Tibial nerve (tissue), 4 donors: ENCODE results near the gene TENM4. TPM values are rescaled to one million over a fixed set of nuclear protein-coding genes. Genes with fewer than 3 reads are reported as not detected.

ENCODE experiments used
- DNase-seq, 2 donors: peaks; one replicate each; pipeline ENCODE4 v3.0.0-alpha.2; 2019; ENCODE audit warnings: low spot score in 2 of 2
- H3K27ac ChIP-seq, 4 donors: fragments of 200-600 bp; sonication (generic) in 3 of 4; one replicate each; pipeline ENCODE4 v1.5.1; 2017 to 2019; ENCODE audit warnings: mild to moderate bottlenecking in 1 of 4
- H3K27me3 ChIP-seq, 2 donors: fragments of 200-600 bp; sonication (generic) in 1 of 2; one replicate each; pipeline versions ENCODE4 v1.5.1 to v1.6.0; 2017 to 2019
- H3K36me3 ChIP-seq, 3 donors: fragments of 200-600 bp; sonication (generic); one replicate each; pipeline ENCODE4 v1.5.1; 2018 to 2019
- H3K4me1 ChIP-seq, 4 donors: fragments of 200-600 bp; sonication (generic) in 3 of 4; one replicate each; pipeline ENCODE4 v1.5.1; 2017 to 2019
- H3K4me3 ChIP-seq, 4 donors: fragments of 200-600 bp; sonication (generic) in 3 of 4; one replicate each; pipeline ENCODE4 v1.5.1; 2017 to 2019; ENCODE audit warnings: mild to moderate bottlenecking in 1 of 4, moderate library complexity in 1 of 4
- H3K9me3 ChIP-seq, 4 donors: fragments of 200-600 bp; sonication (generic) in 3 of 4; one replicate each; pipeline ENCODE4 v1.5.1; 2017 to 2019
- EP300 ChIP-seq, 2 donors: sonication (generic); formaldehyde crosslinking; IDR thresholded peaks; one replicate each; pipeline ENCODE4 v1.6.1; 2017; ENCODE audit warnings: antibody characterized with exemption in 2 of 2, mild to moderate bottlenecking in 1 of 2
- POLR2A ChIP-seq, 2 donors: fragments of 450-650 bp; IDR thresholded peaks; one replicate each; pipeline ENCODE4 v1.6.1; 2017; ENCODE audit warnings: antibody characterized with exemption in 2 of 2, mild to moderate bottlenecking in 2 of 2, moderate library complexity in 2 of 2
- WGBS, 2 donors: methylation state at CpG; one replicate each; pipeline ENCODE4 v1.1.5; 2018; 5-methylcytosine and 5-hydroxymethylcytosine counted together
- small RNA-seq: library from RNA; depleted of rRNA; stranded (forward); fragments of <200 nt; gene quantifications from one replicate; pipeline ENCODE3, GENCODE V24; 2016
- total RNA-seq, 4 donors: library from RNA; depleted of rRNA; stranded (reverse); fragments of >200 nt; gene quantifications; one replicate each; pipeline ENCODE4 v1.1.0, GENCODE V29; 2016
- TF ChIP-seq, protein P1 (sequence below), 5 experiments: fragments of 200-600 bp in 3 of 5; fragments of 450-650 bp in 2 of 5; sonication (generic) in 3 of 5; IDR thresholded peaks; one replicate each; pipeline ENCODE4 v1.5.1; 2016 to 2019; ENCODE audit warnings: antibody characterized with exemption in 5 of 5, mild to moderate bottlenecking in 3 of 5, moderate library complexity in 2 of 5

Gene TENM4
- total RNA-seq, 4 donors from 2014 or later = 15.3 to 36.3 (median 19.6) TPM

DNA sequence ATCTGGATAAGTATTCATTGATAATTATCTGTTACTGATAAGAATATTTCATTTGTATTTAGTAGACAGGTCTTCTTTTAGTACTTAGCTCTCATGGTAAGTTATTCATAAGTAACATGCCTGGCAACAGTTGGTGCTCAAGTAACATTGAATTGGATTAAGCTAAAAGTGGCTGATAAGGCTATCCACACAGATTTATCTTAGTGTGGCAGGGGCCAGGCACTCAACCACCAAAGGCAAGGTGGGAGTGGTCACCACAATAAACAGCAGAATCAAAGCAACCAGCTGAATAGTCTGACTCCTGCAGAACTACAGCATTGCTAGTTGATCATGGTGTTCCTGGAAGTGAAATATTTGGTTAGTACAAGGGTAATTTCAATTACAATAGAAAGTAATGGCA is 833.1 kb downstream of the TENM4 start:
- no peak overlapping the region for H3K27ac ChIP-seq
- DNase-seq = no peak
- H3K36me3 ChIP-seq = no peaks in the 10 kb centered on the region
- H3K27me3 ChIP-seq = no peaks in the 10 kb centered on the region
- H3K4me1 ChIP-seq = no peaks in the 10 kb centered on the region
- peaks cover 0 to 7% (median 0%) of the 10 kb centered on the region in 4 donors for H3K9me3 ChIP-seq
- no peak for TF ChIP-seq EP300 (IDR thresholded peaks at IDR 0.05)
- no peak for TF ChIP-seq POLR2A (IDR thresholded peaks at IDR 0.05)
- TF ChIP-seq, protein P1, sequence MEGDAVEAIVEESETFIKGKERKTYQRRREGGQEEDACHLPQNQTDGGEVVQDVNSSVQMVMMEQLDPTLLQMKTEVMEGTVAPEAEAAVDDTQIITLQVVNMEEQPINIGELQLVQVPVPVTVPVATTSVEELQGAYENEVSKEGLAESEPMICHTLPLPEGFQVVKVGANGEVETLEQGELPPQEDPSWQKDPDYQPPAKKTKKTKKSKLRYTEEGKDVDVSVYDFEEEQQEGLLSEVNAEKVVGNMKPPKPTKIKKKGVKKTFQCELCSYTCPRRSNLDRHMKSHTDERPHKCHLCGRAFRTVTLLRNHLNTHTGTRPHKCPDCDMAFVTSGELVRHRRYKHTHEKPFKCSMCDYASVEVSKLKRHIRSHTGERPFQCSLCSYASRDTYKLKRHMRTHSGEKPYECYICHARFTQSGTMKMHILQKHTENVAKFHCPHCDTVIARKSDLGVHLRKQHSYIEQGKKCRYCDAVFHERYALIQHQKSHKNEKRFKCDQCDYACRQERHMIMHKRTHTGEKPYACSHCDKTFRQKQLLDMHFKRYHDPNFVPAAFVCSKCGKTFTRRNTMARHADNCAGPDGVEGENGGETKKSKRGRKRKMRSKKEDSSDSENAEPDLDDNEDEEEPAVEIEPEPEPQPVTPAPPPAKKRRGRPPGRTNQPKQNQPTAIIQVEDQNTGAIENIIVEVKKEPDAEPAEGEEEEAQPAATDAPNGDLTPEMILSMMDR (IDR thresholded peaks at IDR 0.05) = no peak
- no peak overlapping the region for H3K4me3 ChIP-seq

DNA sequence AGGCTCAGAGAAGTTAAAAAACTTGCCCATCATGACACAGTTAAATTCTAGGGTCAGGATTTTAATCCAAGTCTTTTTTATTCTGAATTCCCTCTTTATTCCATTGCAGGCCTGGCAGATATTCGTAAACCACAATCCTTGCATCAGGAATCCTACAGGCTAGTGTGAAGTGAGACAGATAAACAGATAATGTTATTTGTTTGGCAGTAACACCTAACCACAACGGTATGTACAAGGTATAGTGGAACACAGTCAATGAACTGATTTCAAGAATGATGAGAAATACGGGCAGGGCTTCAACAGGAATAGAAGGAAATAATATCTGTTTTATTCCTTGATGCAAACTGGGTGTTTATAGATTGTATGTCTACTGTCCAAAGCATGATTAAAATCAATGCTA is 834.2 kb downstream of the TENM4 start:
- no peak overlapping the region for H3K4me3 ChIP-seq
- 58 to 72% methylated on average over 3 of the region's 3 CpGs for WGBS, 2 donors

DNA sequence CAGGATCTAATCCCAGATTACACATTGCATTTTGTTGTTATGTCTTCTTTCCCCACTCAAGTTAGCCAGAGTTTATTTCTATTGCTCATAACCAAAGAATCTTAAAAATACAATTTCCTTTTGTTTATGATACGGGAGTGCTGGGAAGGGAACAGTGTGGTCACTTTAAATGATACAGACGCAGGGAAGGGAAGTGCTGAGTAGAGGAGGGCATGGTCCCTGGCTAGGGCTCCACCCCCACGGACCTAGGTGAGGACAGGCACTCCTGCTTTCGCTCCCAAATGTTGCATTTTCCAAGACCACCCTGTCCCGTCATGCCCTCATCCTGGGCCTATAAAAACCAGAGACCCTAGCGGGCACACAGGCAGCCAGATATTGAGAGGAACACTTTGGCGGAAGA is 835.5 kb downstream of the TENM4 start:
- Histone ChIP-seq H3K9me3 (peaks cover 0 to 10% (median 0%) of the 10 kb centered on the region in 4 donors), H3K27ac (no peak overlapping the region), H3K4me3 (no peak overlapping the region), H3K27me3 (no peaks in the 10 kb centered on the region), H3K36me3 (no peaks in the 10 kb centered on the region), H3K4me1 (no peaks in the 10 kb centered on the region)
- TF ChIP-seq, protein P1 (IDR thresholded peaks at IDR 0.05) = no peak
- TF ChIP-seq EP300 (IDR thresholded peaks at IDR 0.05) (no peak), POLR2A (IDR thresholded peaks at IDR 0.05) (no peak)
- DNase-seq = no peak
- WGBS, 2 donors = 69 to 71% methylated on average over 7 of the region's 7 CpGs

More for the DNA sequence above, 834.2 kb downstream of the TENM4 start:
- Histone ChIP-seq H3K4me1 (no peaks in the 10 kb centered on the region), H3K27ac (no peak overlapping the region), H3K9me3 (peaks cover 0 to 10% (median 0%) of the 10 kb centered on the region in 4 donors), H3K27me3 (no peaks in the 10 kb centered on the region), H3K36me3 (no peaks in the 10 kb centered on the region)
- TF ChIP-seq EP300 (IDR thresholded peaks at IDR 0.05) (no peak), POLR2A (IDR thresholded peaks at IDR 0.05) (no peak)
- TF ChIP-seq, protein P1 (IDR thresholded peaks at IDR 0.05) = no peak
- no peak for DNase-seq

DNA sequence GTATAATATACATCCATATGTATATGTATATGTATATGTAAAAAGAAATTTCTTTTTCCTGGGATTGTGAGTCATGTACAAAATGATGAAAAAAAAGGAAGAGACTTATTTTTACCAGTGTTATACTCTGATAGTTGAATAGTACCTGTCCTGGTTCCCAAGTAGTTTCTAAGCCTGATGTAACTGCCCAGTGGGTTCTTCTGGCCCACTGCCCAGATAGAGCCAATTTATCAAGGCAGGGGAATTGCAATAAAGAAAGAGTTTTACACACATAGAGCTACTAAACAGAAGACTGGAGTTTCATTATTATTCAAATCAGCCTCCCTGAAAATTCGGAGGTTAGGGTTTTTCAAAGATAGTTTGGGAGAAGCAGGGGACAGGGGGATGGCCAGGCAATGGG is 837.0 kb downstream of the TENM4 start:
- Histone ChIP-seq H3K4me1 (no peaks in the 10 kb centered on the region), H3K27me3 (no peaks in the 10 kb centered on the region), H3K36me3 (no peaks in the 10 kb centered on the region), H3K4me3 (no peak overlapping the region), H3K9me3 (peaks cover 0 to 10% (median 0%) of the 10 kb centered on the region in 4 donors), H3K27ac (no peak overlapping the region)
- WGBS, 2 donors = 76 to 85% methylated on average over 1 of the region's 1 CpG
- DNase-seq = no peak
- TF ChIP-seq POLR2A (IDR thresholded peaks at IDR 0.05) (no peak), EP300 (IDR thresholded peaks at IDR 0.05) (no peak)
- TF ChIP-seq, protein P1 (IDR thresholded peaks at IDR 0.05) = no peak

Small RNAs within 50 kb of the gene (small RNA-seq; reads per million reads assigned to genes)
- gene MIR5579 (not detected), gene MIR708 (1.2 reads per million, percentile 32 among the genes with 10 or more reads in this experiment)
